Endodermal cell (in vitro differentiated cells): ENCODE measurements around the gene TMOD3. TPM values are rescaled to one million over a fixed set of nuclear protein-coding genes. Genes with fewer than 3 reads are reported as not detected.
A peak's percentile ranks its signal among the peaks of the same experiment; 100 is the strongest.

ENCODE experiments used
- DNase-seq: peaks from one replicate; pipeline ENCODE4 v3.0.0-alpha.2; 2017
- H3K27ac ChIP-seq: 2 replicates; pipeline ENCODE4 v1.5.1; 2013; ENCODE audit warnings: mild to moderate bottlenecking, low read depth, low read length, moderate library complexity
- H3K27me3 ChIP-seq: 2 replicates; pipeline ENCODE4 v1.6.1; 2013; ENCODE audit warnings: mild to moderate bottlenecking, low read length, moderate library complexity; ENCODE audit not compliant: insufficient read depth, control insufficient read depth, poor library complexity, severe bottlenecking
- H3K36me3 ChIP-seq: 2 replicates; pipeline ENCODE4 v1.7.0; 2013; ENCODE audit warnings: mild to moderate bottlenecking, low read length, moderate library complexity; ENCODE audit not compliant: control insufficient read depth, insufficient read depth
- H3K4me1 ChIP-seq: one replicate; pipeline ENCODE4 v1.7.0; 2013; ENCODE audit warnings: low read length; ENCODE audit not compliant: control insufficient read depth, insufficient read depth
- H3K4me3 ChIP-seq: 2 replicates; pipeline ENCODE4 v1.5.1; 2013; ENCODE audit warnings: mild to moderate bottlenecking, low read length, moderate library complexity
- H3K9ac ChIP-seq: 2 replicates; pipeline ENCODE4 v1.6.1; 2013; ENCODE audit warnings: mild to moderate bottlenecking, low read length, moderate library complexity; ENCODE audit not compliant: poor library complexity, severe bottlenecking; ENCODE audit errors: extremely low read depth
- H3K9me3 ChIP-seq: 2 replicates; pipeline ENCODE4 v1.6.1; 2013; ENCODE audit warnings: mild to moderate bottlenecking, low read length, moderate library complexity; ENCODE audit not compliant: control insufficient read depth
- H3K27ac Mint-ChIP-seq: 2 replicates; pipeline ENCODE4 v1.8.0; 2020; ENCODE audit warnings: mixed read lengths
- H3K27me3 Mint-ChIP-seq: 2 replicates; pipeline ENCODE4 v1.8.0; 2021; ENCODE audit warnings: mild to moderate bottlenecking, mixed read lengths; ENCODE audit not compliant: insufficient read depth
- H3K36me3 Mint-ChIP-seq: 2 replicates; pipeline ENCODE4 v1.8.0; 2020; ENCODE audit warnings: low read depth, mixed read lengths
- H3K4me1 Mint-ChIP-seq: 2 replicates; pipeline ENCODE4 v1.8.0; 2020; ENCODE audit warnings: mixed read lengths
- H3K4me3 Mint-ChIP-seq: 2 replicates; pipeline ENCODE4 v1.8.0; 2020; ENCODE audit warnings: mild to moderate bottlenecking, moderate library complexity, mixed read lengths
- H3K9me3 Mint-ChIP-seq: 2 replicates; pipeline ENCODE4 v1.8.0; 2020; ENCODE audit warnings: mild to moderate bottlenecking, mixed read lengths
- WGBS, 2 experiments: methylation state at CpG; one replicate each; pipeline versions ENCODE4 v1.1.5 to v1.1.7; 2013; ENCODE audit warnings: missing lambda C conversion rate in 2 of 2, mixed read lengths in 1 of 2; ENCODE audit not compliant: insufficient coverage in 1 of 2, insufficient read length in 1 of 2; 5-methylcytosine and 5-hydroxymethylcytosine counted together
- total RNA-seq, 2 donors: library from RNA; stranded (reverse); fragmentation: NEBNext Ultra II Directional in 1 of 2; extraction: Animal tissue kit (Norgen Biotek cat#: 25700) in 1 of 2; gene quantifications; 2 replicates in 1 of 2; 3 replicates in 1 of 2; pipeline ENCODE4 v1.2.1, GENCODE V29; 2021
- TF ChIP-seq, protein P1 (sequence below): fragments of 200-600 bp; sonication (generic); conservative IDR thresholded peaks from 2 replicates; pipeline ENCODE4 v1.5.0; 2021; ENCODE audit warnings: antibody characterized with exemption, mild to moderate bottlenecking

TMOD3 gene
- total RNA-seq, 2 donors from 2014 or later: 39.6 to 44.4 TPM

DNA sequence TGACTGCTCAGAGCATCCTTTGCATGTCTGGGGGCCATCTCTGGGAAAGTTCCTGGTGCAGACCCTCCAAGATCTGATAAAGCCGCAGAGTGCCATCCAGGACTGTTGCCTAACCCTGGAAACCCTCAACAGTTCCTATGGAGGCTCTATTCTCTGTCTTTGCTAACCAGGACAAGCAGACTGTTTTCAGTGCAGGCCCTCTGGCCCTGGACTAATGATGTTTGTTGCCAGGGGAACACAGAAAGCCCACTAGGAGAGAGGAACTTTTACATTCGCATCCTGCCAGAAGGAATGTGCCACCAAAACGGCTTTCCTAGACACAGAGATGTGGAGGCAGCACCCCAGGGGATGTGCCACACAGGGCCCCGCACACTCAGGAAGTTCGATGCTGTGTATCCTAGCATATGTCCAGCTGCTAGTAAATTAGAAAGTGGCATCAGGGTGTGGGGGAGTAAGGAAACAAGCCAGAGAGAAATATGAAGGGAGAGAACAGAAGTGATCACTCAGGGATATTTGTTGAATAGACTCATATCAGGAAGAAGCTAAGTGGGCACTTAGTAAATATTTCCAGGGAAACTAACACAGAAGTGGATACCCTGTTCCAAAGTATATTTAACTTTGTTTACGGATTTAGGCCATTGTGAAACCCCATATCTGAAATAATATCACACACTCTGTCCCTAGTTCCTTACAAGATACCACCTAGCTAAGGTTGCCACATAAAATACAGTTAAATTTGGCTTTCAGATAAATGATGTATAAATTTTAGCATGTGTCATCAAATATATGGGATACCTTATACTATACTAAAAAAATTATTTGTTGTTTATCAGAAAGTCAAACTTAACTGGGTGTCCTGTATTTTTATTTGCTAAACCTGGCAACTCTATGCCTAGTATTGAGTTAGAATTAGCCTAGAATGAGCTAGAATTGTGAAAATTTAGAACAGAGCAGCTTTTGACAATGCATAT lies 29.9 kb upstream of the TMOD3 start:
- Histone ChIP-seq H3K9ac (no peak overlapping the region), H3K27ac (peak overlapping the region; percentile 44), H3K4me1 (no peaks in the 10 kb centered on the region), H3K9me3 (no peaks in the 10 kb centered on the region), H3K4me3 (no peak overlapping the region), H3K36me3 (no peaks in the 10 kb centered on the region), H3K27me3 (no peaks in the 10 kb centered on the region)
- DNase-seq: no peak
- 62 to 77% methylated on average over 5 to 6 of the region's 6 CpGs for WGBS, 2 experiments
- Mint-ChIP-seq H3K36me3 (no peaks in the 10 kb centered on the region), H3K9me3 (no peaks in the 10 kb centered on the region), H3K4me1 (no peaks in the 10 kb centered on the region), H3K27ac (no peak overlapping the region), H3K27me3 (no peaks in the 10 kb centered on the region), H3K4me3 (no peak overlapping the region)
- TF ChIP-seq, protein P1, sequence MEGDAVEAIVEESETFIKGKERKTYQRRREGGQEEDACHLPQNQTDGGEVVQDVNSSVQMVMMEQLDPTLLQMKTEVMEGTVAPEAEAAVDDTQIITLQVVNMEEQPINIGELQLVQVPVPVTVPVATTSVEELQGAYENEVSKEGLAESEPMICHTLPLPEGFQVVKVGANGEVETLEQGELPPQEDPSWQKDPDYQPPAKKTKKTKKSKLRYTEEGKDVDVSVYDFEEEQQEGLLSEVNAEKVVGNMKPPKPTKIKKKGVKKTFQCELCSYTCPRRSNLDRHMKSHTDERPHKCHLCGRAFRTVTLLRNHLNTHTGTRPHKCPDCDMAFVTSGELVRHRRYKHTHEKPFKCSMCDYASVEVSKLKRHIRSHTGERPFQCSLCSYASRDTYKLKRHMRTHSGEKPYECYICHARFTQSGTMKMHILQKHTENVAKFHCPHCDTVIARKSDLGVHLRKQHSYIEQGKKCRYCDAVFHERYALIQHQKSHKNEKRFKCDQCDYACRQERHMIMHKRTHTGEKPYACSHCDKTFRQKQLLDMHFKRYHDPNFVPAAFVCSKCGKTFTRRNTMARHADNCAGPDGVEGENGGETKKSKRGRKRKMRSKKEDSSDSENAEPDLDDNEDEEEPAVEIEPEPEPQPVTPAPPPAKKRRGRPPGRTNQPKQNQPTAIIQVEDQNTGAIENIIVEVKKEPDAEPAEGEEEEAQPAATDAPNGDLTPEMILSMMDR: no peak

DNA sequence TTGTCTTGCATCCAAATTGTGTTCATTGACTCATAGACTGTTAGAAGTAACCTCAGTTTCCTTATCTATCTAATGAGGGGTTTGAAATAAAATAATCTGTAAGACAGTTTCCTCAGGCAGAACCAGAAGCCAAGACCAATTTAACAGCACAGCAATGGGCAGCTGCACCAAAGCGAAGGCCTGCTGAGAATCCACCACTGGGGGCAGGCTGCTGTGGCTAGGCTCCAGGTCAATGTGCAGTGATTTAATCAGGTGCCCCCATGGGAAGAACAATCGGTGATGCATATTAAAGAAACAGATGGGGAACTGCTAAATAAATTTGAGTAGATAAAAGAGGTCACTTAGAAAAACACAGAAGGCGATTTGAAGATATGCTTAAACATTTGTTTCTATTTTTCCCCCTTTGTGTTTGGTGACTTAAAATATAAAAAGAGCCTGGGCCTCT lies 28.0 kb upstream of the TMOD3 start:
- TF ChIP-seq, protein P1: peak; percentile 87
- 63 to 70% methylated on average over 2 to 3 of the region's 3 CpGs for WGBS, 2 experiments
- no peaks in the 10 kb centered on the region for H3K36me3 ChIP-seq
- Mint-ChIP-seq H3K36me3 (no peaks in the 10 kb centered on the region), H3K27ac (no peak overlapping the region), H3K27me3 (no peaks in the 10 kb centered on the region), H3K9me3 (no peaks in the 10 kb centered on the region), H3K4me3 (no peak overlapping the region), H3K4me1 (no peaks in the 10 kb centered on the region)
- no peak overlapping the region for H3K4me3 ChIP-seq
- H3K27me3 ChIP-seq: no peaks in the 10 kb centered on the region
- H3K4me1 ChIP-seq: no peaks in the 10 kb centered on the region
- no peaks in the 10 kb centered on the region for H3K9me3 ChIP-seq
- peak; percentile 82 for DNase-seq
- no peak overlapping the region for H3K27ac ChIP-seq
- H3K9ac ChIP-seq: no peak overlapping the region

DNA sequence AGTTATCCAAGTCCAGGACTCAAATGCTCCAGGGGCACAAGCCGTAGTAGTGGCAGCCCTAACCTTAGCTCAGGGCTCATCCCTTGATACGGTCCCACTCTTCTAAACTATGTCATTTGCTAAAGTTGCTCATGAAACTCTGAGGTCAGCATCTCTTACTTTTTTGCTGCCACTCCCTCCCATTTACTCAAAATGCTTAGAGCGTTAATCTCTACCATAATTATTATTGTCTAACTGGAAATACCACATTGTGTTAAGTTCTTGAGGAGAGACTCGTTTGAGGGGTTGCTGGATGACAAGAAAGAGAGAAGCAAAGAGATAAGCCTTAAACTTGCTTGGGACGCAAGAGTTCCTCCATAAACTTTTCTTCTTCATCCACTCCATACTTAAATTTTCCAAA lies 26.9 kb upstream of the TMOD3 start:
- H3K27me3 Mint-ChIP-seq: no peaks in the 10 kb centered on the region
- no peak overlapping the region for H3K4me3 Mint-ChIP-seq
- Histone ChIP-seq H3K27me3 (no peaks in the 10 kb centered on the region), H3K9ac (no peak overlapping the region), H3K27ac (no peak overlapping the region), H3K4me1 (no peaks in the 10 kb centered on the region), H3K36me3 (no peaks in the 10 kb centered on the region), H3K4me3 (no peak overlapping the region), H3K9me3 (no peaks in the 10 kb centered on the region)
- TF ChIP-seq, protein P1: no peak
- H3K9me3 Mint-ChIP-seq: no peaks in the 10 kb centered on the region
- H3K4me1 Mint-ChIP-seq: no peaks in the 10 kb centered on the region
- no peaks in the 10 kb centered on the region for H3K36me3 Mint-ChIP-seq
- DNase-seq: no peak
- H3K27ac Mint-ChIP-seq: no peak overlapping the region
- WGBS, 2 experiments: 91 to 94% methylated on average over 3 of the region's 5 CpGs
